Mucosa of stomach (tissue), 1 donor: ENCODE results near the gene PPARD.

Source experiments
- H3K27me3 ChIP-seq: one replicate; pipeline ENCODE4 v1.7.0; 2013; ENCODE audit warnings: mild to moderate bottlenecking, low read length; ENCODE audit not compliant: control insufficient read depth, insufficient read depth
- H3K36me3 ChIP-seq: one replicate; pipeline ENCODE4 v1.7.0; 2013; ENCODE audit warnings: low read length; ENCODE audit not compliant: control insufficient read depth, insufficient read depth
- H3K4me1 ChIP-seq: one replicate; pipeline ENCODE4 v1.7.0; 2013; ENCODE audit warnings: mild to moderate bottlenecking, low read length; ENCODE audit not compliant: control insufficient read depth, insufficient read depth
- H3K4me3 ChIP-seq: one replicate; pipeline ENCODE4 v1.7.0; 2013; ENCODE audit warnings: low read length
- H3K9ac ChIP-seq: one replicate; pipeline ENCODE4 v1.7.0; 2013; ENCODE audit warnings: mild to moderate bottlenecking, low read length, moderate library complexity
- H3K9me3 ChIP-seq: one replicate; pipeline ENCODE4 v1.7.0; 2013; ENCODE audit warnings: mild to moderate bottlenecking, low read length, moderate library complexity; ENCODE audit not compliant: control insufficient read depth
- donor health status: Pancreatic carcinoma.

The PPARD gene

DNA sequence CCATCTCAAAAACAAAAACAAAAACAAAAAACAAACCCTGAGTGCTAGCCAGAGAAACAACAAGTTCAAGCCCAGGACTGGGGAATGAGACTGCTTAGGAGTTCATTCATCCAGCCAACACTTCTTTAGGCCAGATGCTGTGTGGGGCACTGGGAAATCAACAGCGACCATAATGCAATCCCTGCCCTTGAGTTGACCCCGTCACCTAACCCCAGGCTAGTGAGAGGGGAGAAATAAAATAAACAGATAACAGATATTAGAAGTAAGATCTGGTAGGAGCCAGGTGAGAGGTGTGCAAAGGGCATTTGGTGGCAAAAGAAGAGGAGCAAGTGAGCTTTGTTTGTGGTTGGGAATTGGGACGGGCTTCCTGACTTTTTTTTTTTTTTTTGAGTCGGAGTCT is 120.9 kb downstream of the PPARD start:
- Histone ChIP-seq H3K9ac (no peak overlapping the region), H3K4me1 (peaks cover 7% of the 10 kb centered on the region), H3K9me3 (no peaks in the 10 kb centered on the region), H3K36me3 (no peaks in the 10 kb centered on the region), H3K4me3 (no peak overlapping the region), H3K27me3 (no peaks in the 10 kb centered on the region)

DNA sequence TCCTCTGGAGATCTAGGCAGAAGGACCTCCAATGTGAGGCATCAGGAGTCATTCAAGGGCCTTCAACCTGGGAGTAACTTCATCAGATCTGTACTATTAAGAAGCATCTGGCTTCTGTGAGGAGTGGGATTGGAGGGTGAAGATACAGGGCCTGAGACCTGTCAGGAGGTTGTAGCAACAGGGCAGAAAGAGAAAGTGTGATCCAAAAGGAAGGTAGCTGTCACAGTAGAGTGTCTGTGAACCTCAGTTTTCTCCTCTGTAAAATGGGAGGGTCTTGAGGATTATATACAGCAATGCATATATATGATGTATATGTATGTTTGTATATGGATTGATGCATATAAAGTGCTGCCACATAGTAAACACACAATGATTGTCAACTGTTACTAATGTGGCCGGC is 123.3 kb downstream of the PPARD start:
- no peaks in the 10 kb centered on the region for H3K27me3 ChIP-seq
- no peaks in the 10 kb centered on the region for H3K9me3 ChIP-seq
- H3K9ac ChIP-seq, result no peak overlapping the region
- no peak overlapping the region for H3K4me3 ChIP-seq
- peaks cover 24% of the 10 kb centered on the region for H3K4me1 ChIP-seq
- no peaks in the 10 kb centered on the region for H3K36me3 ChIP-seq

DNA sequence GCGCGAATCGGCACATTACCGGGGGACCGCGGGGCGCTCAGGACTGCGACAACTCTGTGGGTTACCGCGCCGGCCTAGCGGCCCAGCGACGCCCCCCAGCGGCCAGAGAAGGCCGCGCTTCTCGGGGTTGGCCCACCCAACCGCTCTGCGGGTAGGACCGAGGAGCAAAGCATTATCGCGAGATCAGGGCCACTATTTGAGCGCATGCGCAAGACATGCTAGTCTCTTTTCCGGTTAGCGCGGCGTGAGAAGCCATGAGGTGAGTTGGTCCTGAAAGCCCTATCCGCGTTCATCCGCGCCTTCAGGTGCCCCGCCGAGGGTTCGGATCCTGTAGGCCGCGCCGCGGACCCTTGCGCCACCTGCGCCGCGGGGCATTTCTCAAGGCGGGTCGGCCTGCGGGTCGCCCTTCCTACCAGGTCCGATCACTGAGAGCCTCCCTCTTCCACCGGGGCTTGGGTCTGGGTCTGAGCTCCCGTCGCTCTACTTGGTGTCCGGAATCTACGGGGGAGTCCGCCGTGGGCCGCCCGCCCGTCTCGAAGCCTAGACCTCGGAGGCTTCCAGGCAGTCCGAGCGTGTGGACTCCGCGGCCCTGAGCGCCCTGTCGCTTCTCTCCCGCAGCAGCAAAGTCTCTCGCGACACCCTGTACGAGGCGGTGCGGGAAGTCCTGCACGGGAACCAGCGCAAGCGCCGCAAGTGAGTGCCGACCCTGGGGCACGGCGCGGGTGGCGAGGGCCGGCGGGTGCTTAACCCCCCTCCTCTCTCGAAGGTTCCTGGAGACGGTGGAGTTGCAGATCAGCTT is 126.0 kb downstream of the PPARD start, which contains the start of gene RPL10A:
RPL10A (plus strand) TSS at position 221 of the 799 bp plus-strand sequence; CDS start at position 255, 34 bp downstream.
- Histone ChIP-seq H3K9me3 (no peaks in the 10 kb centered on the region), H3K36me3 (peaks cover 5% of the 10 kb centered on the region), H3K27me3 (no peaks in the 10 kb centered on the region), H3K4me1 (peaks cover 35% of the 10 kb centered on the region), H3K9ac (peak within 1 kb of the TSS; percentile 95), H3K4me3 (peak within 1 kb of the TSS; percentile 83)

DNA sequence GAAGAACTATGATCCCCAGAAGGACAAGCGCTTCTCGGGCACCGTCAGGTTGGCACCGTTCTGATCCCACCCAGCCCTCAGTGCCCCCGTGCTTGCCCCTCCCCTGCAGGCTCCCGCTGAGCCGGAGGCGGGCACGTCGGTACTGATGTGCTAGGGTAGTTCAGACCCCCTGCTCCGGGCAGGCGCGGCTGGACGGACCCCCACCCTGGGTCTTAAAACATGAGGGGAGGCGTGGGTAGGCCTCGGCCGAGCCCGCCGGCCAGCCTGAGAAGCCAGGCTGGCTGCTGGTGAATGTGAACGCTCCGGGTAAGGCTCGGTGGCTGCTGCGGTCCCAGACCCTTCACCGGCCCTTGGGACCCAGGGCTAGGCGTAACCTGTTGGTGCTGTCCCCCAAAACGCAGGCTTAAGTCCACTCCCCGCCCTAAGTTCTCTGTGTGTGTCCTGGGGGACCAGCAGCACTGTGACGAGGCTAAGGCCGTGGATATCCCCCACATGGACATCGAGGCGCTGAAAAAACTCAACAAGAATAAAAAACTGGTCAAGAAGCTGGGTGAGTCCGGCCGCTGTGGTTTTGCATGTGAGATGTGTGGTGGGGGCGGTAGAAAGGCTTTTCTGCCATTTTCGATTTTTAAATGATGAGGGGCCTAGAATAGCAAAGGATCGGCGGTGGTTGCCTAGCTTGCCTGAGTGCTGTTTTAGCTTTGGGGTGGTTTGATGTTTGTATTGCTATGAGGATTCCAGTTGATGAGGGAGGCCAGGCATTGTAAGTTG is 126.8 kb downstream of the PPARD start:
- H3K9me3 ChIP-seq, result no peaks in the 10 kb centered on the region
- H3K27me3 ChIP-seq, result no peaks in the 10 kb centered on the region
- peak overlapping the region; percentile 83 for H3K4me3 ChIP-seq
- H3K4me1 ChIP-seq, result peaks cover 35% of the 10 kb centered on the region
- H3K36me3 ChIP-seq, result peaks cover 5% of the 10 kb centered on the region
- peak overlapping the region; percentile 95 for H3K9ac ChIP-seq

DNA sequence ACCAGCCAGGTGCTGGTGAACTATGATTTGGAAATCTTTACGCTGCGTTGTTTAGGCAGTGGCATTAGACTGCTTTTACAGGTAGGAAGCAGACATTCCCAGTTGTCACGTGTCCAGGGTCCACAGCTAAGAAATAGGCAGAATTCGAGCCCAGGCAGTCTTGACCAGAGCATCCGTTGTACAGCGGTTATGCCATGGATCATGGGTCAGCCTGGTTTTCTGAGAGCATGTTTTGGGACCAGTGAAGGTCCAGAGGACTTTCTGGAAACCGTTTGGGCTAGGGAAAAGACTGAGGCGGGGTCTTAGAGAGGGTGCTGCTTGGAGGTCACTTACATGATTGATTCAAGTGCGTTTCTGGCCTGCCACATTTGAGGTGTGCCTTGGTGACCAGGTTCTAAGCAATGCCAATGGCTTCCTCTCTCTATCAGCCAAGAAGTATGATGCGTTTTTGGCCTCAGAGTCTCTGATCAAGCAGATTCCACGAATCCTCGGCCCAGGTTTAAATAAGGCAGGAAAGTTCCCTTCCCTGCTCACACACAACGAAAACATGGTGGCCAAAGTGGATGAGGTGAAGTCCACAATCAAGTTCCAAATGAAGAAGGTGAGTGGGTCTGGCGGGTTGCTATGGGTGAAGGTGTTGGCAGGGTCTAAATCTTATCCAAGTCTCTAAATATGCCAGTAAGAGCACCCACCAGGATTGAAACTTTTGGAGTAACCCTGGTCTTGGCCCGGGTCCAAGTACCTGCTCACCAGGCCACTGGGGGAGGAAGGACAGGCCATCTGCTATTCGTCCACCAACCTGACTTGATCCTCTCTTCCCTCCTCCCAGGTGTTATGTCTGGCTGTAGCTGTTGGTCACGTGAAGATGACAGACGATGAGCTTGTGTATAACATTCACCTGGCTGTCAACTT is 127.6 kb downstream of the PPARD start:
- no peaks in the 10 kb centered on the region for H3K27me3 ChIP-seq
- H3K4me1 ChIP-seq, result peaks cover 35% of the 10 kb centered on the region
- peaks cover 5% of the 10 kb centered on the region for H3K36me3 ChIP-seq
- H3K4me3 ChIP-seq, result peak overlapping the region; percentile 83
- H3K9ac ChIP-seq, result peak overlapping the region; percentile 95
- H3K9me3 ChIP-seq, result no peaks in the 10 kb centered on the region

DNA sequence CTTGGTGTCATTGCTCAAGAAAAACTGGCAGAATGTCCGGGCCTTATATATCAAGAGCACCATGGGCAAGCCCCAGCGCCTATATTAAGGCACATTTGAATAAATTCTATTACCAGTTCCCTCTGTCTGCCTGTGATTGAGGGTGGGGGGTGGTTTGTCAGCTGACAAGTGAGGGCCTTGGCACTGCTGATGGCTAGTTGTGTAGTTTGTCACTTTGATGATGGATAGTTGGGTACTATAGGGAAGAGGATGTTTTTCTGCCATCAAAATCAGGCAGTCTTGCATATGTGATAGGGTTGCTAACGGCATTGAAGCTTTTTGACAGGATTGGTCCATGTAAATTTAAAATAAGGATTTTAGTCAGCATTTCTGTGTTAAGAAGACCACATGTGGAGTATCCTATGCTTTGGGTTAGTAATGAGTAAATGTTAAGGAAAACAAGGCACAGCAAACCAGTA is 128.3 kb downstream of the PPARD start:
- Histone ChIP-seq H3K9me3 (no peaks in the 10 kb centered on the region), H3K36me3 (peaks cover 5% of the 10 kb centered on the region), H3K4me3 (no peak overlapping the region), H3K4me1 (peaks cover 35% of the 10 kb centered on the region), H3K27me3 (no peaks in the 10 kb centered on the region), H3K9ac (no peak overlapping the region)

DNA sequence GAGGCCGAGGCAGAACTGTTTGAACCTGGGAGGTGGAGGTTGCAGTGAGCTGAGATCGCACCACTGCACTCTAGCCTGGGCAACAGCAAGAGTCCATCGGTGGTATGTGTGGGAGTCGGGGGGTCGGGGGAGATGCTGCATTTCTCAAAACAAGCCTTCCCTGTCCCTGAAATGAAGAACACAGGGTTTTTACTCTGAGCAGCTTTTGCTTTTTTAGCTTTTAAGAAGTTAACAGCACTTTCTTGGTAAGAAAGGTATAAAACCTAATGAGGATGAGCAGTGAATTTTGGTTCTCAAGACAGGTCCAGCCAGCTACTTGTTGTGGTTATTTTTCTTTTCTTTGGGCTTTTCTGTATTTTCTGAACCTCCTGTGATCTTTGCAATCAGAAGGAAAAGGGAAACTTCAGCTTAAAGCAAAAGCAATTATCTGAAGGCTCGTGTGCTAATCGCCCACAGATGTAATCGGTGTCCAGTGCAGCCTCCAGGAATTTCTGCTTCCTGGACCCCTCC is 129.5 kb downstream of the PPARD start:
- Histone ChIP-seq H3K9me3 (no peaks in the 10 kb centered on the region), H3K4me3 (no peak overlapping the region), H3K27me3 (no peaks in the 10 kb centered on the region), H3K9ac (no peak overlapping the region), H3K4me1 (peaks cover 35% of the 10 kb centered on the region), H3K36me3 (peaks cover 5% of the 10 kb centered on the region)

DNA sequence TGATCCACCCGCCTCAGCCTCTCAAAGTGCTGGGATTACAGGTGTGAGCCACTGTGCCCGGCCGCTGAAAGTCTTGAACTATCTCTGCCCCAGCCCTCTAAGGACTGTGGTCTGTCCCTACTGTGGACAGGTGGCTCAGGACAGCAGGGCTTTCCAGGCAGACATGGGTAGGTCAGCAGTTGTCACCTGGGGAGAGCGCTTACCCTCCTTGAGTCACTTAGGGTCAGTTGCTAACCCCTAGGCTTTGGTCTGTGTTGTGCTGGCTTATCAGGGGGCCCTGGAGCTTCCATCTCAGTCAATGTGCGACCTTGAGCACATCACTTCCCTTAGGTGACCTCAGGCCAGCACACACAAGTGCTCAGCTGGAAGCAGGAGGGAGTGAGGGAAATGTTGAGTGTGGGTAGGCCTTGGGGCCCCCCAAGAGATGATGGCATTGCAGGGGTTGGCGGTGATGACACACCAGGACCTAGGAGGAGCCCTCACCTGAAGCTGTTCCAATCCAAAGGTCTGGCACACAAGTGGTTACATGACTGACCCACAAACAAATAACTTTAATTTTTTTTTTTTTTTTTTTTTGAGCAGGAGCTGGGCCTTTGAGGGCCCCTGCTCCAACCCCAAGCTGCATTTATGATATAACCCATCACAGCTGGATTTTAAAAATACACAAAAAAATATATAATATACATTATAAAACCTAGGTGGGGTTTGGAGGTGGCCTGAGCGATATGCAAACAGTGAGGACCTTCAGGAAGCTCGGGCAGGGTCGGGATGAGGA is 130.9 kb downstream of the PPARD start:
- peaks cover 28% of the 10 kb centered on the region for H3K4me1 ChIP-seq
- H3K27me3 ChIP-seq, result no peaks in the 10 kb centered on the region
- no peak overlapping the region for H3K4me3 ChIP-seq
- H3K9ac ChIP-seq, result no peak overlapping the region
- no peaks in the 10 kb centered on the region for H3K9me3 ChIP-seq
- H3K36me3 ChIP-seq, result peaks cover 5% of the 10 kb centered on the region

DNA sequence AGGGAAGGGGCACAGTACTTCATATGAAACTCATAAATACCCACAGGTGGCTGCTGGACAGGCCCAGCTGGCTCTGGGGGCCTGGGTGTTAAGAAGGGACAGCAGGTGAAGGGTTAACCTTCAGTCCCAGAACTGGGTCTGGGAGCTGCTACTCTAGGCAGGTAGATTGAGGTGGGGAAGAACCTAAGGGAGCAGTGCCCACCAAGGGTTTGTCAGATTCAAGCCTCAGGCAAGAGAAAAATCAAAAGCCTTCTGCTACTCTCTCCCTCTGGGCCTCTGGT is 131.4 kb downstream of the PPARD start:
- Histone ChIP-seq H3K27me3 (no peaks in the 10 kb centered on the region), H3K9me3 (no peaks in the 10 kb centered on the region), H3K36me3 (peaks cover 5% of the 10 kb centered on the region), H3K9ac (no peak overlapping the region), H3K4me1 (peaks cover 28% of the 10 kb centered on the region), H3K4me3 (no peak overlapping the region)

DNA sequence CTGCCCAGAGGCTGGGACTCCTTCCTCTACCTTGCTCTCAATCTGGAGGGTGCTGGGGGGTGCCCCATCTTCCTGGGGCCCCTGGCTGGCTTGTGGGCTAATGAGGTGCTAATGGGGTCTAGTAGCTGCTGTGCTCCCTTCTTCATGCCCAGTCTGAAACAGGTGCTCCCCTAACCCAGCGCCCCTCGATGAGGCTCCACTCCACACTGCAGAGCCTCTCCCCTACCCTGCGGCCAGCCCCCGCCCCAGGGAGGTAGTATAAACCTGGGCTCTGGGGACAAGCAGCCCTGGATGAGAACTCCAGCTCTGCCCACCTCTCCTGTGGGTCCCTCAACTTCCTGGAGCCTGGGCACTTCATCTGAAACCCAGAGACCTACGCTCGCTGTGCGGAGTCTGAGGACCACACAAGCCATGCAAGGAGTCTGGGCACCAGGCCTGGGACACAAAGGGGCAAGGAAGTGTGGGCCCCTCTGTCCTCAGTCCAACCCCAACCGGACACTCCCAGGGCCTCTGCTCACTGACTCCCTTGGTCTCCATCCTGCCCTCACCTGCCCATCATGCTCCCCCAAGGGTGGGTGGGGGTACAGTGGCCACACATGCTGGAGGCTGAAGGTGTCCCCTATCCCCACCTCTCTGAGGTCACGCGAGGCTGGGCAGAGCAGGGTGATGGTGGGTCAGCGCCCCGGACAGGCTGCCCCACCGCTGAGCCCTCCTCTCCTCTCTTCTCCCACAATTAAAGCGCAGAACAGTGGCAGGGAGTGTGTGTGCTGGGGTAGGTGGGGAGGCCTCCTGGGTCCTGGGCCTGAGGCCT is 132.0 kb downstream of the PPARD start:
- Histone ChIP-seq H3K4me1 (peaks cover 24% of the 10 kb centered on the region), H3K9me3 (no peaks in the 10 kb centered on the region), H3K4me3 (no peak overlapping the region), H3K36me3 (peaks cover 5% of the 10 kb centered on the region), H3K27me3 (no peaks in the 10 kb centered on the region), H3K9ac (no peak overlapping the region)
